Endothelial cell of umbilical vein (primary cell): Measurements from ENCODE around the gene G6PC1.

Source experiments
- EZH2 ChIP-seq: IDR thresholded peaks from 2 replicates; pipeline ENCODE4 v1.6.1; 2012; ENCODE audit warnings: borderline replicate concordance, low read depth, mild to moderate bottlenecking, moderate library complexity, low read length, inconsistent platforms; ENCODE audit not compliant: severe bottlenecking
- FOS ChIP-seq: IDR thresholded peaks from 2 replicates; pipeline ENCODE4 v1.6.1; 2011; ENCODE audit warnings: mild to moderate bottlenecking, low read length, moderate library complexity, borderline replicate concordance; ENCODE audit not compliant: insufficient read depth
- GATA2 ChIP-seq: IDR thresholded peaks from 2 replicates; pipeline ENCODE4 v1.7.0; 2011; ENCODE audit warnings: low read depth, mild to moderate bottlenecking, moderate library complexity, mixed read lengths, low read length; ENCODE audit not compliant: insufficient read length, insufficient read depth
- JUN ChIP-seq: IDR thresholded peaks from 2 replicates; pipeline ENCODE4 v1.6.1; 2011; ENCODE audit warnings: borderline replicate concordance, low read depth; ENCODE audit not compliant: insufficient read length, insufficient read depth
- MYC ChIP-seq: IDR thresholded peaks from one replicate; pipeline ENCODE4 v1.6.1; 2011; ENCODE audit warnings: mild to moderate bottlenecking, low read depth, low read length
- POLR2A ChIP-seq: IDR thresholded peaks from 2 replicates; pipeline ENCODE4 v1.6.1; 2012; ENCODE audit warnings: low read depth, mild to moderate bottlenecking, control low read depth, low read length
- POLR2AphosphoS5 ChIP-seq: IDR thresholded peaks from 2 replicates; pipeline ENCODE4 v1.6.1; 2012; ENCODE audit warnings: low read depth, mild to moderate bottlenecking, control low read depth, low read length, moderate library complexity; ENCODE audit not compliant: insufficient read depth
- TF ChIP-seq, protein P1 (sequence below): IDR thresholded peaks from 2 replicates; pipeline ENCODE4 v1.6.1; 2011; ENCODE audit not compliant: insufficient read depth, insufficient read length
- TF ChIP-seq, protein P2 (sequence below), 2 donors: IDR thresholded peaks; 1 replicate in 1 of 2; 2 replicates in 1 of 2; pipeline ENCODE4 v1.5.1; 2011; ENCODE audit warnings: low read length in 2 of 2, mild to moderate bottlenecking in 2 of 2, moderate library complexity in 2 of 2, control low read depth in 1 of 2, inconsistent platforms in 1 of 2, low read depth in 1 of 2; ENCODE audit not compliant: insufficient read depth in 1 of 2; ENCODE audit errors: extremely low read depth in 1 of 2

DNA sequence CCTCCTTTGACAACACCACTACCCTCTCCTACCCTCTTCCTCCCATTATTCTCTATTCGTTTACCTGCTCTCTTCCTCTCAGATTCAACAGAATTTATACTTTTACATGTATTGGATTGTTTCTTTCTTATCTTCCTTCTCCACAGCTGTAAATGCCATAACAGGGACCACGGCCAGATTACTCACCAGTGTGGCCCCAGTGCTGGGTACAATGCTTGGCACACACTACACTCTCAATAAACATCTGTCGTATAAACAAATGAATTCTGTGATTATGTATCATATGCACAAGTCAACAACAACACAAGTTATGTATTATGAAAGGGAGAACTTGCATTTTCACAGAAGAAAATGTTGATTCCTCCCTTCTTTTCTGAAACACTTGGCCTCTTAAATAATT lies 43.6 kb downstream of the G6PC1 start:
- TF ChIP-seq, protein P1, sequence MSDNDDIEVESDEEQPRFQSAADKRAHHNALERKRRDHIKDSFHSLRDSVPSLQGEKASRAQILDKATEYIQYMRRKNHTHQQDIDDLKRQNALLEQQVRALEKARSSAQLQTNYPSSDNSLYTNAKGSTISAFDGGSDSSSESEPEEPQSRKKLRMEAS = no peak
- TF ChIP-seq, protein P2, sequence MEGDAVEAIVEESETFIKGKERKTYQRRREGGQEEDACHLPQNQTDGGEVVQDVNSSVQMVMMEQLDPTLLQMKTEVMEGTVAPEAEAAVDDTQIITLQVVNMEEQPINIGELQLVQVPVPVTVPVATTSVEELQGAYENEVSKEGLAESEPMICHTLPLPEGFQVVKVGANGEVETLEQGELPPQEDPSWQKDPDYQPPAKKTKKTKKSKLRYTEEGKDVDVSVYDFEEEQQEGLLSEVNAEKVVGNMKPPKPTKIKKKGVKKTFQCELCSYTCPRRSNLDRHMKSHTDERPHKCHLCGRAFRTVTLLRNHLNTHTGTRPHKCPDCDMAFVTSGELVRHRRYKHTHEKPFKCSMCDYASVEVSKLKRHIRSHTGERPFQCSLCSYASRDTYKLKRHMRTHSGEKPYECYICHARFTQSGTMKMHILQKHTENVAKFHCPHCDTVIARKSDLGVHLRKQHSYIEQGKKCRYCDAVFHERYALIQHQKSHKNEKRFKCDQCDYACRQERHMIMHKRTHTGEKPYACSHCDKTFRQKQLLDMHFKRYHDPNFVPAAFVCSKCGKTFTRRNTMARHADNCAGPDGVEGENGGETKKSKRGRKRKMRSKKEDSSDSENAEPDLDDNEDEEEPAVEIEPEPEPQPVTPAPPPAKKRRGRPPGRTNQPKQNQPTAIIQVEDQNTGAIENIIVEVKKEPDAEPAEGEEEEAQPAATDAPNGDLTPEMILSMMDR (IDR thresholded peaks at IDR 0.05; ENCODE audit: extremely low read depth in 1 of 2, insufficient read depth in 1 of 2, low read depth in 1 of 2, low read length in 2 of 2) = no peak
- no peak for TF ChIP-seq POLR2A
- no peak for TF ChIP-seq MYC
- TF ChIP-seq POLR2AphosphoS5 = no peak
- no peak for TF ChIP-seq EZH2
- no peak for TF ChIP-seq GATA2
- TF ChIP-seq FOS = no peak
- no peak for TF ChIP-seq JUN
